ENCODE measurements around the gene SPDYA.
"Not testable (repeated sequence)": the region's sequence is repeated elsewhere in the genome, so short reads cannot be mapped to it uniquely, and the experiment has no call there.

Gene SPDYA

DNA sequence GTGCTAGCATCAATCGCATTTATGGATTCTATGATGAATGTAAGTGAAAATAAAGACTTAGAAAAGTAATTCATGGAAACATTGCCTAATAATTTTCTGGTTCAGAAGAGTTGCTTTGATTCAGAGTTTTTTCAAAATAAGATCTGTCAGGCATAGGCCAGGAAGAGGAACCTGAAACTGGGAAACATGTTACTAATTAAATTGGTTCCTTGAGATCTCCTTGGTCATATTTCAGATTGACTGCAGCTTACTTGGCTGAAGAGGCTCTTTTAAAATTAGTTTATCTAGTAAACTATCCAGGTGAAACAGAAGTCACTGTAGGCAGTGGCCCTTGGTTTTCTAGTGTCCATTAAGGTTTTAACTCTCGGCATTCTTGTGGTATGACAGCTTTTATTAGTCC, 31.6 kb upstream of the SPDYA start:
- H3K27me3 ChIP-seq (replicated peaks; ENCODE audit: insufficient read depth, low read length): no peaks in the 10 kb centered on the region
- no peaks in the 10 kb centered on the region for H3K9me3 ChIP-seq (replicated peaks; ENCODE audit: insufficient read depth, low read length)
- H2AFZ ChIP-seq (ENCODE audit: low read length): no peak overlapping the region
- peaks cover 18% of the 10 kb centered on the region; the same call in 1 of the 2 replicates for H4K20me1 ChIP-seq (ENCODE audit: insufficient read depth, low read length)
- no peak overlapping the region for H3K4me3 ChIP-seq (ENCODE audit: low read length)
- no peaks in the 10 kb centered on the region for H3K9me2 ChIP-seq (replicated peaks; ENCODE audit: insufficient read depth, low read length)
- DNase-seq: no peak
- H3F3A ChIP-seq (ENCODE audit: insufficient read depth, low read length): no peaks in the 10 kb centered on the region
- H3K36me3 ChIP-seq (replicated peaks; ENCODE audit: insufficient read depth, low read length): peaks cover 18% of the 10 kb centered on the region
- H3K4me2 ChIP-seq (ENCODE audit: low read depth, low read length): no peak overlapping the region
- H3K79me2 ChIP-seq (ENCODE audit: low read length): peaks cover 73% of the 10 kb centered on the region
- TF ChIP-seq EZH2 (optimal IDR thresholded peaks at IDR 0.05; ENCODE audit: low read depth, low read length): no peak
- no peak for TF ChIP-seq EZH2phosphoT487 (IDR thresholded peaks at IDR 0.05; ENCODE audit: low read length)
- TF ChIP-seq, protein P1, sequence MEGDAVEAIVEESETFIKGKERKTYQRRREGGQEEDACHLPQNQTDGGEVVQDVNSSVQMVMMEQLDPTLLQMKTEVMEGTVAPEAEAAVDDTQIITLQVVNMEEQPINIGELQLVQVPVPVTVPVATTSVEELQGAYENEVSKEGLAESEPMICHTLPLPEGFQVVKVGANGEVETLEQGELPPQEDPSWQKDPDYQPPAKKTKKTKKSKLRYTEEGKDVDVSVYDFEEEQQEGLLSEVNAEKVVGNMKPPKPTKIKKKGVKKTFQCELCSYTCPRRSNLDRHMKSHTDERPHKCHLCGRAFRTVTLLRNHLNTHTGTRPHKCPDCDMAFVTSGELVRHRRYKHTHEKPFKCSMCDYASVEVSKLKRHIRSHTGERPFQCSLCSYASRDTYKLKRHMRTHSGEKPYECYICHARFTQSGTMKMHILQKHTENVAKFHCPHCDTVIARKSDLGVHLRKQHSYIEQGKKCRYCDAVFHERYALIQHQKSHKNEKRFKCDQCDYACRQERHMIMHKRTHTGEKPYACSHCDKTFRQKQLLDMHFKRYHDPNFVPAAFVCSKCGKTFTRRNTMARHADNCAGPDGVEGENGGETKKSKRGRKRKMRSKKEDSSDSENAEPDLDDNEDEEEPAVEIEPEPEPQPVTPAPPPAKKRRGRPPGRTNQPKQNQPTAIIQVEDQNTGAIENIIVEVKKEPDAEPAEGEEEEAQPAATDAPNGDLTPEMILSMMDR (IDR thresholded peaks at IDR 0.05; ENCODE audit: low read length): no peak
- H3K27ac ChIP-seq (ENCODE audit: low read length): no peak overlapping the region
- no peaks in the 10 kb centered on the region for H3K4me1 ChIP-seq (ENCODE audit: low read length)
- no peak overlapping the region for H3K9ac ChIP-seq (ENCODE audit: low read length)

DNA sequence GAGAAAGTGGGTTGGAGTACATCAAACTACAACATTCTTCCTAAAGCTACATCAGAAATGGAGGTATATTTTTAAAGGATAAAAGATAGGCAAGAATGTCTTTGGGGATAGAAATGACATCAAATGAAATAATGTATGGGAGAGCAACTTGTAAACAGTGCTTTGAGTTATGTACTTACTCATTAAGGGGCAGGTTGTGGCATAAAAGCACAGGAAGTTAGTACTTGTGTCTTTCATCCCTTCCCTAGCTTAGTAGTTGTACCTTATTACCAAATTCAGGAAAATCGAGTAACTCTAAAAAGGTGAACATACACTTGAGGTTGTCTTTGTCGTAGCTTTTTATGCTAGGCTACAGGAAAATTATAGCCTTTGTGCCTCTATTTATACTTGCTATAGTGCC, 30.1 kb upstream of the SPDYA start:
- Histone ChIP-seq H3K4me1 (ENCODE audit: low read length) (no peaks in the 10 kb centered on the region), H3K79me2 (ENCODE audit: low read length) (peaks cover 58% of the 10 kb centered on the region), H3K4me3 (ENCODE audit: low read length) (no peak overlapping the region), H3K36me3 (replicated peaks; ENCODE audit: insufficient read depth, low read length) (peaks cover 18% of the 10 kb centered on the region), H3K9me2 (replicated peaks; ENCODE audit: insufficient read depth, low read length) (no peaks in the 10 kb centered on the region), H3K9ac (ENCODE audit: low read length) (no peak overlapping the region), H3K9me3 (replicated peaks; ENCODE audit: insufficient read depth, low read length) (no peaks in the 10 kb centered on the region), H2AFZ (ENCODE audit: low read length) (no peak overlapping the region), H4K20me1 (ENCODE audit: insufficient read depth, low read length) (peaks cover 14% of the 10 kb centered on the region; the same call in 1 of the 2 replicates), H3F3A (ENCODE audit: insufficient read depth, low read length) (no peaks in the 10 kb centered on the region), H3K4me2 (ENCODE audit: low read depth, low read length) (no peak overlapping the region), H3K27me3 (replicated peaks; ENCODE audit: insufficient read depth, low read length) (no peaks in the 10 kb centered on the region), H3K27ac (ENCODE audit: low read length) (no peak overlapping the region)
- no peak for DNase-seq
- TF ChIP-seq EZH2 (optimal IDR thresholded peaks at IDR 0.05; ENCODE audit: low read depth, low read length): no peak
- TF ChIP-seq EZH2phosphoT487 (IDR thresholded peaks at IDR 0.05; ENCODE audit: low read length): no peak
- TF ChIP-seq, protein P1 (IDR thresholded peaks at IDR 0.05; ENCODE audit: low read length): no peak

DNA sequence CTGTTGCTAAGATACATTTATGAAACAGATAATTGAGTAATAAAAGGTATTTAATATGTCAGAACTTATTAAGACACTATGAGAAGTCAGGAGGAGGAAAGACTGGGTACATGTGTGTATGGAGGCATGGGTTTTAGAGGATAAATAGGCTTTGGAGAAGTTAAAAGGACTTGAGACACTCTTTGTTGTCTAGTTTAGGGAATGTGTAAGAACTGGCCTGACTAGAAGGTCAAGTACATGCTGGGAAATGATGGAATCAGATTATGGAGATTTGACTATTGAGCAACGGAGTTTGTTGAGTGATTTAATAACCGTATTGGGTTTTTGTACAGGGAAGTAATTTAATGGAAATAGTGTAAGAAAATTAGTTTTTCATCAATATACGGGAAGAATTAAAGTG, 28.2 kb upstream of the SPDYA start:
- no peaks in the 10 kb centered on the region for H3F3A ChIP-seq (ENCODE audit: insufficient read depth, low read length)
- H3K36me3 ChIP-seq (replicated peaks; ENCODE audit: insufficient read depth, low read length): peaks cover 15% of the 10 kb centered on the region
- no peak overlapping the region for H3K4me2 ChIP-seq (ENCODE audit: low read depth, low read length)
- peaks cover 40% of the 10 kb centered on the region for H3K79me2 ChIP-seq (ENCODE audit: low read length)
- H3K27ac ChIP-seq (ENCODE audit: low read length): no peak overlapping the region
- H3K4me1 ChIP-seq (ENCODE audit: low read length): no peaks in the 10 kb centered on the region
- TF ChIP-seq, protein P1 (IDR thresholded peaks at IDR 0.05; ENCODE audit: low read length): no peak
- TF ChIP-seq EZH2phosphoT487 (IDR thresholded peaks at IDR 0.05; ENCODE audit: low read length): no peak
- TF ChIP-seq EZH2 (optimal IDR thresholded peaks at IDR 0.05; ENCODE audit: low read depth, low read length): no peak
- no peak overlapping the region for H2AFZ ChIP-seq (ENCODE audit: low read length)
- no peaks in the 10 kb centered on the region for H3K9me3 ChIP-seq (replicated peaks; ENCODE audit: insufficient read depth, low read length)
- H3K4me3 ChIP-seq (ENCODE audit: low read length): no peak overlapping the region
- no peaks in the 10 kb centered on the region for H3K9me2 ChIP-seq (replicated peaks; ENCODE audit: insufficient read depth, low read length)
- no peak overlapping the region for H3K9ac ChIP-seq (ENCODE audit: low read length)
- no peaks in the 10 kb centered on the region for H3K27me3 ChIP-seq (replicated peaks; ENCODE audit: insufficient read depth, low read length)
- no peak for DNase-seq
- 0 out of 2 replicates have a peak, but pooled peaks cover 4% of the 10 kb centered on the region for H4K20me1 ChIP-seq (ENCODE audit: insufficient read depth, low read length)

DNA sequence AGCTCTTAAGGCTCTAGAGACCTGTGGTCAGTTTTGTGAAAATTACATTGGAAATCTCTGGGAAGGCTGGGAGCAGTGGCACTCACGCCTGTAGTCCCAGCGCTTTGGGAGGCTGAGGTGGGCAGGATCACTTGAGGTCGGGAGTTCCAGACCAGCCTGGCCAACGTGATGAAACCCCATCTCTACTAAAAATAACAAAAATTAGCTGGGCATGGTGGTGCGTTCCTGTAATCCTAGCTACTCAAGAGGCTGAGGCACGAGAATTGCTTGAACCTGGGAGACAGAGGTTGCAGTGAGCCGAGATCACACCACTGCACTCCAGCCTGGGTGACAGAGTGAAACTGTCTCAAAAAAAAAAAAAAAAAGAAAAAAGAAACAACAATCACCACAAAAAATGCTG, 26.1 kb upstream of the SPDYA start:
- H2AFZ ChIP-seq (ENCODE audit: low read length); H3K9me2 ChIP-seq (replicated peaks; ENCODE audit: insufficient read depth, low read length); H3K4me2 ChIP-seq (ENCODE audit: low read depth, low read length); H3K4me1 ChIP-seq (ENCODE audit: low read length); H3K9me3 ChIP-seq (replicated peaks; ENCODE audit: insufficient read depth, low read length); H3F3A ChIP-seq (ENCODE audit: insufficient read depth, low read length); H3K4me3 ChIP-seq (ENCODE audit: low read length); H4K20me1 ChIP-seq (ENCODE audit: insufficient read depth, low read length); H3K27ac ChIP-seq (ENCODE audit: low read length); DNase-seq; H3K27me3 ChIP-seq (replicated peaks; ENCODE audit: insufficient read depth, low read length); H3K9ac ChIP-seq (ENCODE audit: low read length): not testable (repeated sequence)
- Histone ChIP-seq H3K79me2 (ENCODE audit: low read length) (peaks cover 29% of the 10 kb centered on the region), H3K36me3 (replicated peaks; ENCODE audit: insufficient read depth, low read length) (peaks cover 13% of the 10 kb centered on the region)

All from MM.1S (cell line).